Activated naive CD8-positive, alpha-beta T cell treated with anti-CD3 and anti-CD28 coated beads, Interleukin-2, amount 10 ng/mL, durations not matched to agents 7 days and 5 days (primary cell): ENCODE results near the gene TBXA2R. TPM values are rescaled to one million over a fixed set of nuclear protein-coding genes. Genes with fewer than 3 reads are reported as not detected.
"Not testable (repeated sequence)": the region's sequence is repeated elsewhere in the genome, so short reads cannot be mapped to it uniquely, and the experiment has no call there.

Source experiments
- ATAC-seq: fragments of 150-1000 bp; cut with Tn5 transposase; one replicate; pipeline ENCODE4 v1.10.0; 2021; ENCODE audit warnings: low read depth, moderate library complexity
- POLR2A ChIA-PET: fragments of 350-600 bp; sonication (Branson Sonifier 250); formaldehyde crosslinking; loops from one replicate; lab custom pipeline; 2021; ENCODE audit warnings: antibody characterized with exemption; lab: Charles Lee
- DNase-seq: peaks from one replicate; pipeline ENCODE4 v3.0.0; 2021
- H3K27ac Mint-ChIP-seq: one replicate; pipeline ENCODE4 v1.8.0; 2022; ENCODE audit warnings: mild to moderate bottlenecking, mixed read lengths
- H3K27me3 Mint-ChIP-seq: one replicate; pipeline ENCODE4 v1.8.0; 2022; ENCODE audit warnings: mild to moderate bottlenecking, moderate library complexity, mixed read lengths
- H3K36me3 Mint-ChIP-seq: one replicate; pipeline ENCODE4 v1.8.0; 2021; ENCODE audit warnings: mild to moderate bottlenecking, mixed read lengths
- H3K4me1 Mint-ChIP-seq: one replicate; pipeline ENCODE4 v1.8.0; 2021; ENCODE audit warnings: mixed read lengths
- H3K4me3 Mint-ChIP-seq: one replicate; pipeline ENCODE4 v1.8.0; 2022; ENCODE audit warnings: mild to moderate bottlenecking, moderate library complexity, mixed read lengths
- H3K9me3 Mint-ChIP-seq: one replicate; pipeline ENCODE4 v1.8.0; 2021; ENCODE audit warnings: mixed read lengths
- total RNA-seq, 2 experiments: library from RNA; stranded (reverse); gene quantifications; one replicate each; pipeline ENCODE4 v1.2.3, GENCODE V29; 2021

The TBXA2R gene
- total RNA-seq, 2 experiments from 2014 or later, result 1.7 to 2.1 TPM

DNA sequence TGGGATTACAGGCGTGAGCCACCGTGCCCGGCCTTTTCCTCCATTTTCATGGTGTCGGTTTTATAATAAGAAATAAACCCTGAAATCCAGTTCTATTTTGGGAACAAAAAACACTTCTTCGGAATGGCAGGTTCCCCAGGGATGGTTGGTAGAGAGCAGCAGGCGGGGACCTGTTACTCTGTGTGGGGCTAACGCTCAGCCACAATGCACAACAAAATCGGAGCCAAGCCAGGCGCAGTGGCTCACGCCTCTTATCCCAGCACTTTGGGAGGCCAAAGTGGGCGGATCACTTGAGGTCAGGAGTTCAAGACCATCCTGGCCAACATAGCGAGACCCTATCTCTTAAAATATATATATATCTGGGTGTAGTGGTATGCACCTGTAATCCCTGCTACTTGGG, 5.7 kb downstream of the TBXA2R start:
- Mint-ChIP-seq H3K9me3 (no peaks in the 10 kb centered on the region), H3K27ac (no peak overlapping the region), H3K36me3 (no peaks in the 10 kb centered on the region), H3K4me1 (no peaks in the 10 kb centered on the region), H3K27me3 (no peaks in the 10 kb centered on the region), H3K4me3 (no peak overlapping the region)
- POLR2A ChIA-PET, result interaction anchor here (0.7 kb wide), 1 partner anchor 317 kb away, joined by 5 read pairs; no protein-coding TSS in a partner anchor
- DNase-seq (no peak), ATAC-seq (no peak)

DNA sequence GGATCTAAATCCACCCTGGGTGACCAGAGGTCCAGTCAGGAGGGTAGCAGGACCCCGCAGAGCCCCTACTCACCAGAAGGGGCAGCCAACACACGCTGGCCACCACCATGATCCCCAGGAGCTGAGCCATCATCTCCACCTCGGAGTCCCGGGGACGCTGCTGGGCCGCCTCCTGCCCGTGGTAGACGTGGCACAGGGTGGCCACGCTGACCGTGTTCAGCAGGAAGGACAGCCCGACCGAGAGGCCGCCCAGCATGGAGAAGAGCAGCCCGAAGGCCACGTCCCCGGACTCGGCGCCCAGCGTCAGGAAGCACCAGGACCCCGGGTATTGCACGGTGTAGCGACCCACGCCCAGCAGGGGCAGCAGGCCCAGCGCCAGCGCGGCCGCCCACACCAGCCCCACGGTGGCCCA, 6.9 kb downstream of the TBXA2R start:
- Mint-ChIP-seq H3K27me3 (no peaks in the 10 kb centered on the region), H3K27ac (no peak overlapping the region), H3K36me3 (no peaks in the 10 kb centered on the region), H3K4me1 (no peaks in the 10 kb centered on the region), H3K4me3 (no peak overlapping the region), H3K9me3 (no peaks in the 10 kb centered on the region)
- no peak for ATAC-seq
- no peak for DNase-seq
- POLR2A ChIA-PET, result no interaction called here

DNA sequence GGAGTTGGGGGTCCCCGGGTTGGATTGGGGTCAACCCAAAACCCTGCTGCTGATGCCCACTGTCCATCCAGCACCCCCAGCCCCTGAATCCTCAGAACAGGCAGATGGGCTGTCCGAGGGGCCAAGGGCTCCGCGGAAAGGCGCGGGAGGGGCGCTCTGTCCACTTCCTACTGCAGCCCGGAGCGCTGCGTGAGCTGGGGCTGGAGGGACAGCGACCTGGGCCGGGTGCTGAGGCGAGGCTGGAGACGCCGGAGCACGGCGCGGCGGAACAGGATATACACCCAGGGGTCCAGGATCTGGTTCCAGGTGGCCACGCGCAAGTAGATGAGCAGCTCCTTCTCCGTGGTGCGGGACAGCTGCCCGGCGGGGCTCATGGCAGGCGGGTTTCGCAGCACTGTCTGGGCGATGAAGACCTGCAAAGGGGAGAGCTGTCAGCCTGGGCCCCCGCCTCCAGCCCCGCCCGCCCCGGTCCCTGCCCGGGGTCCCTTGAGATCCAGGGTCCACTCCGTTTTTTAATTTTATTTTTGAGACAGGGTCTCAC, 11.1 kb downstream of the TBXA2R start:
- POLR2A ChIA-PET, result no interaction called here
- ATAC-seq, result no peak
- Mint-ChIP-seq H3K27me3 (no peaks in the 10 kb centered on the region), H3K4me1 (no peaks in the 10 kb centered on the region), H3K4me3 (no peak overlapping the region), H3K36me3 (no peaks in the 10 kb centered on the region), H3K9me3 (peaks cover 2% of the 10 kb centered on the region), H3K27ac (no peak overlapping the region)
- DNase-seq, result no peak

DNA sequence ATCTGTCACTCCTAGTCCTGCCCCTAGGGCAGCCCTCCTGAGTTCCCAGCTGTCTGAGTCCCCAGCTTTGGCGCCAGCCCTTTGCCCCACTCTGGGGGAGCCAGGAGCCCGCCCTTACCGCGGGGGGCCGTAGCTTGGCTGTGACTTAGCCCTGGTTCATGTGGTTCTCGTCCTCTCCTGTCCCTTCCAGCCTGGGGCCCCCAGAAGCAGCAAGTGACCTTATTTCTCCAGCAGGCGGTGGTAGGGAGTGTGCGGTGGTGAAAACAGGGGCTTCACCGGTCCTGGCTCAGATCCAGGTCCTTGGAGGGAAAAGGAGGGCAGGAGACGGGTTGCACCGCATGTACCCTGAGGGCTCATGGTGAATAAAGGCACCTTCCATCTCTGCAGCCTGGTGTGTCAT, 13.5 kb downstream of the TBXA2R start:
- Mint-ChIP-seq H3K4me3 (no peak overlapping the region), H3K9me3 (peaks cover 2% of the 10 kb centered on the region), H3K27ac (no peak overlapping the region), H3K4me1 (no peaks in the 10 kb centered on the region), H3K36me3 (no peaks in the 10 kb centered on the region), H3K27me3 (no peaks in the 10 kb centered on the region)
- DNase-seq (no peak), ATAC-seq (no peak)
- POLR2A ChIA-PET, result no interaction called here

DNA sequence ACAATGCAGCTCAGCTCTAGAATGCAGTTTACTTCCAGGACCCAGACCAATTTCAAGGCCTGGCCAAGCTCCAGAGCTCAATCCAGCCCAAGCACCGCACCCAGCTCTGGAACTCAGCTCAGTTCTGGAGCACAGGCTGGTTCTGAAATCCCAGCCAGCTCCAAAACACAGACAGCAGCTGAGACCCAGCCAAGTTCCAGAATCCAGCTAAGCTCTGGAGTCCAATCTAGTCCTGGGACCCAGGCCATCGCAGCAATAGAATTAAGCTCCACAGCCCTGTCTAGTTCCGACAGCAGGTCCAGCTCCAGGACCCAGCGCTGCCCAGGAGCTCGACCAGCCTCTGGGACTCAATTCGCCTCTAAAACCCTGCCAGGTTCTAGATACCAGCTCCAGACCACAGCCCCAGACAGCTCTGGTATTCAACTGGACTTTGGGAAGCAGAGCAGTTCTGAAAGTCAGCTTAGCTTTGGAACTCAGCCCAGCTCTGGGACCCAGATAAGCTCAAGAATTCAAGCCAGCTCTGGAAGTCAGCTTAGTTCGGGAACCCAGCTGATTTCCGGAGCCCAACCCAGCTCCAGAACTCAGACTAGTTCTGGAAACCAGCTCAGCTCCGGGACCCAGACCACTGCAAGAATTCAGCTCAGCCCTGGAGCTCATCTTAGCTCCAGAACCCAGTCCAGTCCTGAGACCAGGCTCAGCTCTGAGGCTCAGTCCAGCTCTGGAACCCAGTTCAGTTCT, 14.6 kb downstream of the TBXA2R start:
- no peaks in the 10 kb centered on the region for H3K36me3 Mint-ChIP-seq
- H3K4me3 Mint-ChIP-seq, result no peak overlapping the region
- ATAC-seq, result no peak
- POLR2A ChIA-PET, result no interaction called here
- no peak for DNase-seq
- no peaks in the 10 kb centered on the region for H3K27me3 Mint-ChIP-seq
- H3K4me1 Mint-ChIP-seq, result no peaks in the 10 kb centered on the region
- peaks cover 2% of the 10 kb centered on the region for H3K9me3 Mint-ChIP-seq
- no peak overlapping the region for H3K27ac Mint-ChIP-seq

DNA sequence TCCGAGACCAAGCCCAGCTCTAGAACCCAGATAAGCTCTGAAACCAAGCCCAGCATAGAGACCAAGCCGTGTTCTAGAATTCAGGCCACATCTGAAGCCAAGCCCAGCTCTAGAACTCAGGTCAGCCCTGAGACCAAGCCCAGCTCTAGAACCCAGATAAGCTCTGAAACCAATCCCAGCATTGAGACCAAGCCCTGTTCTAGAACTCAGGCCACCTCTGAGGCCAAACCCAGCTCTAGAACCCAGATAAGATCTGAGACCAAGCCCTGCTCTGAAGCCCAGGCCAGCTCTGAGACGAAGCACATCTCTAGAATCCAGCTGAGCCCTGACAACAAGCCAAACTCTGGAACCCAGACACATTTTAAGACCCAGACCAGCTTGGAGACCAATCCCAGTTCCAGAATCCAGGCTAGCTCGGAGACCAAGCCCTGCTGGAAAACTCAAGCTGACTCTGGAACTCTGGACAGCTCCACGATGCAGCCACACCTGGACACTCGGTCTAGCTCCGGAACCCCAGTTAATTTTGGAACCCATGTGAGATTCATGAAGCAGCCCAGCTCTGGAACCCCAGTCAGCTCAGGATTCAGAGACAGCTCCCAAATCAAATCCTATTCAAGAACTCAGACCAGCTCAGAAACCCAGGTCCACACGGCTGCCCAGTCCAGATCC, 15.6 kb downstream of the TBXA2R start:
- H3K27ac Mint-ChIP-seq, result no peak overlapping the region
- H3K36me3 Mint-ChIP-seq, result no peaks in the 10 kb centered on the region
- POLR2A ChIA-PET, result interaction anchor here (0.9 kb wide), 1 partner anchor 17 kb away, joined by 3 read pairs; no protein-coding TSS in a partner anchor
- H3K9me3 Mint-ChIP-seq, result peaks cover 2% of the 10 kb centered on the region
- no peak for ATAC-seq
- no peak overlapping the region for H3K4me3 Mint-ChIP-seq
- DNase-seq, result no peak
- no peaks in the 10 kb centered on the region for H3K27me3 Mint-ChIP-seq
- no peaks in the 10 kb centered on the region for H3K4me1 Mint-ChIP-seq

DNA sequence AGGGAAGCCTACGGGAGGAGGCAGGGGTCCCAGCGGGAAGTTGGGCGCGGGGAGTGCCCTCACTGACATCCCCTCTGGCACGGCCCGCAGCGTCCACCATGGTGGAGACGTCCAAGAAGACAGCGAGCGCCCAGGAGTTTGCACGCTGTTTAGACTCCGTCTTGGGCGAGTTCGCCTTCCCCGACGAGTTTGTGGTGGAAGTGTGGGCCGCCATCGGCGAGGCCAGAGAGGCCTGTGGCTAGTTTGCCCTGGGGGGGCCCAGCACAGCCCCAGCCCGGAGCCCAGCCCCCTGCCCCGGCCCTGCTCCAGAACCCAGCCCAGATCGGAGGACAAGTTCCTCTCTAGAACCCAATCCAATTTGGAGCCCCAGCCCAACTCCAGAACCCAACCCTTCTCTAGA, 16.7 kb downstream of the TBXA2R start:
- H3K27me3 Mint-ChIP-seq, result no peaks in the 10 kb centered on the region
- POLR2A ChIA-PET, result no interaction called here
- H3K9me3 Mint-ChIP-seq, result peaks cover 2% of the 10 kb centered on the region
- H3K27ac Mint-ChIP-seq, result no peak overlapping the region
- H3K4me3 Mint-ChIP-seq, result no peak overlapping the region
- H3K4me1 Mint-ChIP-seq, result no peaks in the 10 kb centered on the region
- no peaks in the 10 kb centered on the region for H3K36me3 Mint-ChIP-seq
- ATAC-seq (no peak), DNase-seq (no peak)

DNA sequence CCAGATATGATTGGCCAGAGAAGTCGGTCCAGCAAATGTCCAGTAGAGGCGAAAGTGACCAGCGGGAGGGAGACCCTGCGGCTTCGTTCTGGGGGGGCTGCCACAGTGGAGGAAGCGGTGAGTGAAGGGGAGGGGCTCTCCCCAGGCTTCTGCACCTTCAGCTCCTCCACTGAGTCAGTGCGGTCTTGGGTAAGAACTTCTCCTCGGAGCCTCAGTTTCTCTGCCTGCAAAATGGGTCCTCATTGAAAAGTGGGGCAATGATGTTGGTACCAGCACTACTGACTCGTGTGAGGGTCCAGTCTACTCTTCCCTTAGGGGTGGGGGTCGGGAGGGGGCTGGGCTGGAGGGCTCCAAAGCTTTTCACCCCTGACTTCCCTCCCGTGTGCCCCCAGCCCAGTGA, 17.2 kb downstream of the TBXA2R start:
- no peaks in the 10 kb centered on the region for H3K36me3 Mint-ChIP-seq
- no peaks in the 10 kb centered on the region for H3K27me3 Mint-ChIP-seq
- no peak overlapping the region for H3K4me3 Mint-ChIP-seq
- no peaks in the 10 kb centered on the region for H3K4me1 Mint-ChIP-seq
- DNase-seq (no peak), ATAC-seq (no peak)
- peaks cover 2% of the 10 kb centered on the region for H3K9me3 Mint-ChIP-seq
- H3K27ac Mint-ChIP-seq, result no peak overlapping the region
- POLR2A ChIA-PET, result no interaction called here

DNA sequence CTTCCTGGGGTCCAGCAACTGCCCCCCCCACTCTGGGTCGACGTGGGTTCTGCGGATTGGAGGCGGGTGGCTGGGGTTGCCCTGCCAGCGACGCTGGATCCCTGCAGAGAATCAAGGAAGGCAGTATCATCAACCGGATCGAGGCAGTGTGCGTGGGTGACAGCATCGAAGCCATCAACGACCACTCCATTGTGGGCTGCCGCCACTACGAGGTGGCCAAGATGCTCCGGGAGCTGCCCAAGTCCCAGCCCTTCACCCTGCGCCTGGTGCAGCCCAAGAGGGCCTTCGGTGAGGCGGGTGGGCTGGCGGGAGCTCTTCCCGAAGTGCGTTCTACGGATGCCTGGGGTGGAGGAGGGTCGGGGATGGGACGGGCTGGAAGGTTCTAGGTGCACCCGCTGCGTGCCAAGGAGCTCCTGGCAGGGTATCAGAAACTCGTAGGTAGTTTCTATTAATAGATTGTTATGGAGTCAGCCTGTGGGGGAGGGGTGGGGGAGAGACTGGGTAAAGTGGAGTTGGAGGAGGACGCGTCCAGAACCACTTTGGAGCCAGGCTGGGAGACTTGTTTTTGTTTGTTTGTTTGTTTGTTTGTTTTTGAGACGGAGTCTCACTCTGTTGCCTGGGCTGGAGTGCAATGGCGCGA, 19.8 kb downstream of the TBXA2R start:
- POLR2A ChIA-PET, result no interaction called here
- Mint-ChIP-seq H3K27me3 (peaks cover 3% of the 10 kb centered on the region), H3K4me3 (no peak overlapping the region), H3K27ac (no peak overlapping the region), H3K9me3 (peaks cover 2% of the 10 kb centered on the region), H3K4me1 (no peaks in the 10 kb centered on the region), H3K36me3 (no peaks in the 10 kb centered on the region)
- DNase-seq (no peak), ATAC-seq (no peak)

DNA sequence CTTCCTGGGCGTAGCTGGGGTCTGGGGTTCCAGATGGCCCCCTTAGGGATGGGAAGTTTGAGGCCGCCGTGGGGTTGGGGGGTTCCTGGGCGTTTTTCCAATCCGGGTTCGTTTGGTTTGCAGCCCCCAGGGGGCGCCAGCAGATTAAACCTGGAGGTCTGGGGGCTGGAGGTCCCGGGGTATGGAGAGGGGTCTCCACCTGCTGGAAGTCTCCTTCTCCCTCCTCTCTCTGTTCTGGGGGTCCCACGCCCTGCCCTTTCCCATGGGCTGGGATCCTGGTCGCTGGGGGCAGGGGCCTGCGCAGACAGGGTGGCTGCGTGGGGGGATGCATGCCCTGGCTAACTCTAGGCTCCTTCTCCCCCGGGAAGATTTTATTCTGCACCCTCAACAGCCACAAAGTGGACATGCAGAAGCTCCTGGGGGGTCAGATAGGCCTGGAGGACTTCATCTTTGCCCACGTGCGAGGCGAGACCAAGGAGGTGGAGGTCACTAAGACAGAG, 20.5 kb downstream of the TBXA2R start:
- POLR2A ChIA-PET, result no interaction called here
- H3K4me1 Mint-ChIP-seq, result no peaks in the 10 kb centered on the region
- no peak for ATAC-seq
- H3K27ac Mint-ChIP-seq, result no peak overlapping the region
- peak; percentile 65 for DNase-seq
- peaks cover 3% of the 10 kb centered on the region for H3K27me3 Mint-ChIP-seq
- H3K4me3 Mint-ChIP-seq, result peak overlapping the region; percentile 30
- peaks cover 2% of the 10 kb centered on the region for H3K9me3 Mint-ChIP-seq
- no peaks in the 10 kb centered on the region for H3K36me3 Mint-ChIP-seq

DNA sequence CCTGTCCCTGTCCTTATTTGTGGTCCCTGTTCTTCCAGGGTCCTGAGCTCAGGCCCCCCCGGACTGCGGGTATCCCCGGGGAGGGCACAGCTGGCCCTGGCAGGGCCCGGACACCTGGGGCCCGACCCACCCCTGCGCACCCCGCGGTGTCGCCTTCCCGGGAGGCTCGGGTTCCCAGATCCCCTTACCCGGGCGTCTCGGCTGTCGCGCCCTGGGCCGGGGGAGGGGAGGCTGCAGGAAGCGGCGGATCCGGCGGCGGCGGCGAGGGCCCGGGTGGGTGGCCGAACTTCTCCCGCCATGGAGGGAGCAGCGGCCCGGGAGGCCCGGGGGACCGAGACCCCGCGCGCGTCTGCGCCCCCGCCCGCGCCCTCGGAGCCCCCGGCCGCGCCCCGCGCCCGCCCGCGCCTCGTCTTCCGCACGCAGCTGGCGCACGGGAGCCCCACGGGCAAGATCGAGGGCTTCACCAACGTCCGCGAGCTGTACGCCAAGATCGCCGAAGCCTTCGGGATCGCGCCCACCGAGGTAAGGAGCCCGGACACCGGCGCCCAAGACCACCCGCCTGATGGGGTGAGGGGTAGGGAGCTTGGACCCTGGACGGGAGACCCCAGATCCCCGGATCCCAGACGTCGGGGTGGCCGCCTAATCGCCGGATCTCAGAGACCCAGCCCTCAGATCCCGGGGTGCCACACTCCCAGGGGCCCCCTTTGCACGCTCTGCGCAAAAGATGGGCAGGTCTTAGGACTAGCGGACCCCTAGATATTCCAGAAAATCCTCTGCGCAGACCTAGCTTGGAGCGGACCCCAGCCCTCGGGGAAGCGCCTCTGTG, 21.2 kb downstream of the TBXA2R start, which contains the start of gene GIPC3:
Gene GIPC3, plus strand, starts transcription at position 178 of the 826 bp plus-strand sequence. Its CDS starts 120 bp downstream, at position 298.
- no peaks in the 10 kb centered on the region for H3K36me3 Mint-ChIP-seq
- no peak within 1 kb of the TSS for H3K27ac Mint-ChIP-seq
- peaks cover 3% of the 10 kb centered on the region for H3K27me3 Mint-ChIP-seq
- peak; percentile 39 for ATAC-seq
- H3K4me1 Mint-ChIP-seq, result no peaks in the 10 kb centered on the region
- POLR2A ChIA-PET, result interaction anchor here (0.6 kb wide), 1 partner anchor 136 kb away, joined by 3 read pairs; no protein-coding TSS in a partner anchor
- peak; percentile 55 for DNase-seq
- H3K4me3 Mint-ChIP-seq, result peak within 1 kb of the TSS; percentile 30
- H3K9me3 Mint-ChIP-seq, result no peaks in the 10 kb centered on the region

DNA sequence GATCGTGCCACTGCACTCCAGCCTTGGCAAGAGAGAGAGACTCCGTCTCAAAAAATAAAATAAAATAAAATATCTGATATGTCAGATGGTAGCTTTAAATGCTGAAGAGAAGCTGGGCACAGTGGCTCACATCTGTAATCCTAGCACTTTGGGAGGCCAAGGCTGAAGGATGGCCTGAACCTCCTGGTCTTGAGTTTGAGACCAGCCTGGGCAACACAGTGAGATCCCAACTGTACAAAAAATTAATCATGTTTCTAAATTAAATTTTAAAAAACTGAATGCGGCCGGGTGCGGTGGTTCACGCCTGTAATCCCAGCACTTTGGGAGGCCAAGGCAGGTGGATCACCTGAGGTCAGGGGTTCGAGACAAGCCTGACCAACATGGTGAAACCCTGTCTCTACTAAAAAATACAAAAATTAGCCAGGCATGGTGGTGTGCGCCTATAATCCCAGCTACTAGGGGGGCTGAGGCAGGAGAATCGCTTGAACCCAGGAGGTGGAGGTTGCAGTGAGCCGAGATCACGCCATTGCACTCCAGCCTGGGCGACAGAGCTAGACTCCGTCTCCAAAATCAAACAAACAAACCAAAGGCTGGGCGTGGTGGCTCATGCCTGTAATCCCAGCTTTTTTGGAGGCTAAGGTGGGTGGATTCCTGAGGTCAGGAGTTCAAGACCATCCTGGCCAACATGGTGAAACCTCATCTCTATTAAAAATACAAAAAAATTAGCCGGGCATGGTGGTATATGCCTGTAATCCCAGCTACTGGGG, 22.5 kb downstream of the TBXA2R start:
- ATAC-seq, H3K27me3 Mint-ChIP-seq, H3K4me3 Mint-ChIP-seq, H3K9me3 Mint-ChIP-seq, H3K36me3 Mint-ChIP-seq, DNase-seq, H3K4me1 Mint-ChIP-seq, POLR2A ChIA-PET, H3K27ac Mint-ChIP-seq: not testable (repeated sequence)
